Posterior vena cava (tissue), 2 donors: ENCODE measurements around the gene PTPN23. TPM values are rescaled to one million over a fixed set of nuclear protein-coding genes. Genes with fewer than 3 reads are reported as not detected.
"Not testable (repeated sequence)": the region's sequence is repeated elsewhere in the genome, so short reads cannot be mapped to it uniquely, and the experiment has no call there.

Experiments used
- DNase-seq: peaks from one replicate; pipeline ENCODE4 v3.0.0-alpha.2; 2020; ENCODE audit warnings: low spot score
- intact Hi-C, 2 donors: fragments of 100-400 bp; cut with DNase I; formaldehyde crosslinking; loops; one replicate each; pipeline versions ENCODE4 v1.14.1 to v1.14.2; 2022 to 2023
- total RNA-seq, 2 donors: library from RNA; stranded (reverse); fragmentation: NEBNext Ultra II Directional; extraction: Animal tissue kit (Norgen Biotek cat#: 25700); gene quantifications; one replicate each; pipeline ENCODE4 v1.2.1, GENCODE V29; 2021
- donor health status: DM: yes; HTN: yes; CAD: no.
- donor health status: DM: yes; HTN: yes; CAD: no.

Gene PTPN23
- total RNA-seq, 2 donors from 2014 or later = 30.8 to 32.4 TPM

DNA sequence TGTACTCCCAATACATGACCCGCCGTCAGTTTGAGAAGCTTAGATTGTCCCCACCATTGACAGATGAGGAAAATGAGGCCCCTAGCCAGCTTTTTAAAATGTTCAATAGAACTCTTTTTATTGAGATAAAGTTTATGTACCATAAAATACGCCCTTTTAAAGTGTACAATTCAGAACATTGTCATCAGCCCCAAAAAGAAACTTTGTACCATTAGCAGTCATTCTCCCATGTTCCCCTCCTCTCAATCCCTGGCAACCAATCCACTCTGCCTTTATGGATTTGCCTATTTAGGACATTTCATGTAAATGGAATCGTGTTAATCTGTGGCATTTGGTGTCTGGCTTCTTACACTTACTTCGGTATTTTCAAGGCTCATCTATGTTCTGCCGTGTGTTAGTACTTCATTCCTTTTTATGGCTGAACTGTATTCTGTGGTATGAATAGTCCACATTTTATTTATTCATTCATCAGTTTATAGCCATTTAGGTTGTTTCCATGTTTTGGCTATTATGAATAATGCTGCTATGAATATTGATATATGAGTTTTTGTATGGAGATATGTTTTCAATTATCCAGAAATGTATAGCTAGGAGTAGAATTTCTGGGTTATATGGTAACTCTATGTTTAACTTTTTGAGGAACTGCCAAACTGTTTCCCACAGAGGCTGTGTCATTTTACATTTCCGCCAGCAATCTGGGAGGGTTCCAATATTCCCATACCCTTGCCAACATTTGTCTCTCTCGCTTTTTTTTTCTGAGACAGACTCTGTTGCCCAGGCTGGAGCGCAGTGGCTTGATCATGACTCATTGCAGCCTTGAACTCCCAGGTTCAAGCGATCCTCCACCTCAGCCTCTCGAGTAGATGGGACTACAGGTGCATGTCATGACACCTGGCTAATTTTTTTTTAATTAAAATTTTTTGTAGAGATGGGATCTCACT lies 15.3 kb upstream of the PTPN23 start:
- DNase-seq = peak; percentile 34
- intact Hi-C loops = no loop called here

DNA sequence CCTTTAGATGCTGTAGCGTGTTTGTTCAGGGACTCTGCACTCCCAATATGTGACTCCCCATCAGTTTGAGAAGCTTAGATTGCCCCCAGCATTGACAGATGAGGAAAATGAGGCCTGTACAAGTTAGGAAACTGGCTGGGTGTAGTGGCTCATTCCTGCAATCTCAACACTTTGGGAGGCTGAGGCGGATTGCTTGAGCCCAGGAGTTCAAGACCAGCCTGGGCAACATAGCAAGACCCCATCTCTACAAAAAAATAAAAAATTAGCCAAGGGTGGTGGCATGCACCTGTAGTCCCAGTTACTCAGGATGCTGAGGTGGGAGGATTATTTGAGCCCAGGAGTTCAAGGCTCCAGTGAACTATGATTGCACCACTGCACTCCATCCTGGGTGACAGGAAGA lies 14.0 kb upstream of the PTPN23 start:
- intact Hi-C loops = no loop called here
- DNase-seq = no peak

DNA sequence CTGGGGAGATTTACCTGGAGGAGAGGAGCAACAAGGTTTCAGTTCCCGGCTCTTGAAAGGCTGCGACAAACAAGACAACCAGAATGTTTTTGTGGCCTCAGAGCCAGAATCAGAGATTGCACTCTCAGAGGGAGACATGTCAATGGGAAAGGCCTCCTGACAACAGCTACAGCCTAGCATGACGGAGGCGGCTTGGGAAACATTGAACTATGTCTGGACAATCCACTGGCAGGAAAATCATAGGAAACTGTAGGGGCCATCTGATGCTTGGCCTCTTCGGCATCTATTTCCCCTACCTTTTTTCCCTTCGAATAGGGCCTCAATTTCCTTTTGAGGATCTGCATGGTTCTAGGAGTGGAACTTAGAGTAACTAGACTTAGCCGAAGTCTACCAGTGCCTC lies 13.2 kb upstream of the PTPN23 start:
- no peak for DNase-seq
- intact Hi-C loops = no loop called here

DNA sequence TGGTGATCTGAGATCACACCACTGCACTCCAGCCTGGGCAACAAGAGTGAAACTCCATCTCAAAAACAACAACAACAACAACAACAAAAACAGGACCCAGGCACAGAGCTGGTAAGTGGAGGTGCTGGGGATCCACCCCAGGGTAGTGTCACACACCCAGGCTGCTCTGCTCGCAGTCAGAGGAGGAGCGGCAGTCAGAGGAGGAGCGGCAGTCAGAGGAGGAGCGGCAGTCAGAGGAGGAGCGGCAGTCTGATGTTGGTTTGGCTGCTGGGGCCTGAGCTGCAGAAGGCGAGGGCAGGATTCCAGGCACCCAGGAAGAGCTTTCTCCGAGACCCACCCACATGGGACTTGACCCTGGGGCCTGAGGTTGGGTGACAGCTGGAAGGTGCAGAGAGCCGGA lies 10.8 kb upstream of the PTPN23 start:
- DNase-seq, intact Hi-C loops: not testable (repeated sequence)

DNA sequence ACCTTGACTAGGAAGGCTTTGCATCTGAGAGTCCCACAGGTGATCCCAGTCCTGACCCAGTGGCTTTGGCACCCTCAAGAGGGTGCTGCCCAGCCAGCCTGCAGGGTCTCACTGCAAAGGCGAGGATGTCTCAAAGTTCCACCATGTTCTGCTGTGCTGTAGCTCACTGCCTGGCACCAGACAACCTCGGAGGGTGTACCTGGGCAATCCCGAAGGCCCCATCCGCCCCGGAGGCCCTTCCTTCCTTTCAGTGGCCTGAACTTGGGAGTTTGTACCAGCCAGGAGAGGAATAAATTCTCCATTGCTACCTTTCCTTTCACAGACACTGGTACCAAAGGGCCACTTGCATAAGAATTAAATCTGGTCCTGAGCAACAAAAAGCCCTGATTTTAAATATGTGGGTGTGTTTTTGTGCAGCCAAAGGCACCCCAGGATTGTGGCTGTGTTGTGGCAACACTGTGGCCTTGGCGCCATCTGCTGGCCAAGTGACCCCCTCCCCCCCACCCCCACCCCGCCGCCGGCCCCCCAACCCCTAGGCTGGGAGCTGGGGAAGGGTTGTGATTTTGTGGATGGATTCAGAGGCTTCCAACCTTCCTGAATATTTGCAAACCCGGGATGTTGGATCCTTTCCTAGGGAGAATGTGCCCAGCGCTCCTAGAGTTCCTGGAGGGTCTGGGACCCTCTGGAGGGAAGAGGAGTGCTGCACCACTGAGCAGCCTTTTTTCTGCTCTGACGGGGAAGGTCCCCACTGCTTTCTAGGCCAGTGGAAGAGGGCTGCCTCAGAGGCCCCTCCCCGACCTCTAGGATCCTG lies 9.7 kb upstream of the PTPN23 start:
- DNase-seq = no peak
- intact Hi-C loops = no loop called here

DNA sequence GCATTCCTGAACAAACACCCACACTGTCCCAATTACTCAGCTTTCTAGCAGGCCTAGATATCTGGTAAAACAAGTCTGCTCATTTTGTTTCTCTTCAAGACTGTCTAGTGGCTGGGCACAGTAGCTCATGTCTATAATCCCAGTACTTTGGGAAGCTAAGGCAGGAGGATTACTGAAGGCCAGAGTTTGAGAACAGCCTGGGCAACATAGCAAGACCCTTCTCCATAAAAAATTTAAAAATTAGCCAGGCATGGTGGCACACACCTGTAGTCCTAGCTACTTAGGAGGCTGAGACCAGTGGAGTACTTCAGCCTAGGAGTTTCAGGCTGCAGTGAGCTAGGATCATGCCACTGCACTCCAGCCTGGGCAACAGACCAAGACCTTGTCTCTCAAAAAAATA lies 6.2 kb upstream of the PTPN23 start:
- no peak for DNase-seq
- intact Hi-C loops = no loop called here

DNA sequence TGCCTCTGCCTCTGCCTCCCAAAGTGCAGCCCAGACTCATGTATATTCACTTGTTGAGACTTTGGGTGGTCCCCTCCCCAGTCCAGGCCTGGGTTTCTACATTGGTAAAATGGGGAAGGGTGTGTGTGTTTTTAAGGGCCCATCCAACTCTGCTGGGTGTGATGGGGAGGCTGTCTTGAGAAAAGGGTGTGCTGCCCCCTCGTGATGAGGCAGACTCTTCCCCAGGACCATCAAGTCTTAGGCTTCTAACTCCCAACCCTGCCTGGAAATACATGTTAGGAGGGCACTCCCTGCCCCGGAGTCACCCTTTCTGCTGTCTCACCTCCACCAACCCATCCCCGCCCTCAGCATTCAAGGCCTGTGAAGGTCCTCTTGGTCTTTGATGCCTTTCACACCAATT lies 4.4 kb upstream of the PTPN23 start:
- DNase-seq = no peak
- intact Hi-C loops = loop anchor here in 1 of 2 donors (5.0 kb wide), 1 partner anchor 1189 kb away; no protein-coding TSS in a partner anchor

DNA sequence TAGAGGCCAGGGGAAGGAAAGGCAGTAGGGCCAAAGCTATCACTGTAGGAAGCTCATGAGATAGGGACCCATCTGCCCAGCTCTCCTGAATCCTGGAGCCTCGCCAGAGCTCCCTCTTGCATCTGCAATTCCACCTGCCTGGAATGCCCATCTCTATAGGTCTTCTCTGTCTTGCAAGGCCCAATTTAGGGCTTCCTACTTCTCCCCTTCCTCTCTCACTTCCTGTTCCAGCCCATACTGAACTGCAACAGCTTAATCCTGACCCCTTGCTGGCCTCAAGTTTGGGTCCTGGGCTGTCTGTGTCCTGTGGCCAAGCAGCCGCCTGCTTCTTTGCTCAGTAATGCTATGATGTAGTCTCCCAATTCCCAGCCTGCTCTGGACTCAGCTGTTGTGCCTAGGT lies 3.6 kb upstream of the PTPN23 start:
- intact Hi-C loops = loop anchor here in 1 of 2 donors (5.0 kb wide), 1 partner anchor 1190 kb away; no protein-coding TSS in a partner anchor
- DNase-seq = peak; percentile 62

DNA sequence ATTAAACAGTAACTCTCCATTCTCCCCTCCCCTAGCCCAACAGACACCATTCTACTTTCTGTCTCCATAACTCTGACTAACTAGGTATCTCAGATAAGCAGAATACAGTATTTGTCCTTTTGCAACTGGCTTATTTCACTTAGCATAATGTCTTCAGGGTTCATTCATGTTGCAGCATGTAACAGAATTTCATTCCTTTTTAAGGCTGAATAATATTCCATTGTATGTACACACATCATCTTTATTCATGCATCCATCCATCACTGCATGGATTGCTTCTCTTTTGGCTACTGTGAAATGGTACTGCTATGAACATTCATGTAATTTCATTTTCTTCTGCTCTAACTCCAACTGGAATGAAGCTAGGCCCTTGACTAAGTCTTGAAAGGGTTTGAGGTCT lies 2.0 kb upstream of the PTPN23 start:
- intact Hi-C loops = loop anchor here in 1 of 2 donors (5.0 kb wide), 1 partner anchor 1192 kb away; no protein-coding TSS in a partner anchor
- DNase-seq = no peak

DNA sequence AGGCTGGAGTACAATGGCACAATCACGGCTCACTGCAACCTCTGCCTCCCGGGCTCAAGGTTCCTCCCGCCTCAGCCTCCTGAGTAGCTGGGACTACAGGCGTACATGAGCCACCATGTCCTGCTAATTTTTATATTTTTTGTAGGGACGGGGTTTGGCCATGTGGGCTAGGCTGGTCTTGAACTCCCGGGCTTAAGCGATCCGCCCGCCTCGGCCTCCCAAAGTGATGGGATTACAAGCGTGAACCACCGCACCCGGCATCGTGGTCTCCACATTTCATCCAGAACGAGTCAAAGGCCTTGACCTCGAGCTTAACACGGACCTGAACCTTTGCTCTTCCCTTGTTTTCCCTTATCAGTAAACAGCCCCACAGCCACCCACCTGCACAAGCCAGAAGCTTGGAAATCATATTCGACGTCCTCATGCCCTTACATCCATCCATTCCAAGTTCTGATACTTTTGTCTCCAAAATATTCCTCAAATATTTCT lies 1.4 kb upstream of the PTPN23 start:
- no peak for DNase-seq
- intact Hi-C loops = loop anchor here in 1 of 2 donors (5.0 kb wide), 1 partner anchor 1192 kb away; no protein-coding TSS in a partner anchor

DNA sequence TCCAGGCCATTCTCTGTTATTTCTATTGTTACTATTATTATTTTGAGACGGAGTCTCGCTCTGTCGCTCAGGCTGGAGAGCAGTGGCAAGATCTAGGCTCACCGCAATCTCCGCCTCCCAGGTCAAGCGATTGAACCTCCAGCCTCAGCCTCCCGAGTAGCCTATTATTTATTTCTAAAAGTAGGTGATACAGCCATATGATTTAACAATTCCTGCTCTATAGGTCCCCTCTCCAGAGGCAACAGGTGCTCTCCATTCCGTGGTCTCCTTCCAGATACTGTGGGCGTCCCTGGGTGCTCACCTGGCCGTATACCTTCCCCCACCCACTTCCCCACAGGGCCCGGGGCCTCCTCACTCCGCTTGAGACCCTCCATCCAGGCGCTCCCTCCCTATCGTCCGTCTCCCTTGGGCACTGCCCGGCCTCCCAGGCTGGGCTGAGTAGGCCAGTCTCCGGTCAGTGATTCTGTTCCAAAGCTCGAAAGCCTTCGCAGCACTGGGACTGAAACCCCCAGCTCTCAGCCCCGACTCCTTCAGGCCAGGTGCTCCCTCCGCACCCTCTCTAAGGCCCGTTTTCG lies 708 bp upstream of the PTPN23 start:
- intact Hi-C loops = no loop called here

DNA sequence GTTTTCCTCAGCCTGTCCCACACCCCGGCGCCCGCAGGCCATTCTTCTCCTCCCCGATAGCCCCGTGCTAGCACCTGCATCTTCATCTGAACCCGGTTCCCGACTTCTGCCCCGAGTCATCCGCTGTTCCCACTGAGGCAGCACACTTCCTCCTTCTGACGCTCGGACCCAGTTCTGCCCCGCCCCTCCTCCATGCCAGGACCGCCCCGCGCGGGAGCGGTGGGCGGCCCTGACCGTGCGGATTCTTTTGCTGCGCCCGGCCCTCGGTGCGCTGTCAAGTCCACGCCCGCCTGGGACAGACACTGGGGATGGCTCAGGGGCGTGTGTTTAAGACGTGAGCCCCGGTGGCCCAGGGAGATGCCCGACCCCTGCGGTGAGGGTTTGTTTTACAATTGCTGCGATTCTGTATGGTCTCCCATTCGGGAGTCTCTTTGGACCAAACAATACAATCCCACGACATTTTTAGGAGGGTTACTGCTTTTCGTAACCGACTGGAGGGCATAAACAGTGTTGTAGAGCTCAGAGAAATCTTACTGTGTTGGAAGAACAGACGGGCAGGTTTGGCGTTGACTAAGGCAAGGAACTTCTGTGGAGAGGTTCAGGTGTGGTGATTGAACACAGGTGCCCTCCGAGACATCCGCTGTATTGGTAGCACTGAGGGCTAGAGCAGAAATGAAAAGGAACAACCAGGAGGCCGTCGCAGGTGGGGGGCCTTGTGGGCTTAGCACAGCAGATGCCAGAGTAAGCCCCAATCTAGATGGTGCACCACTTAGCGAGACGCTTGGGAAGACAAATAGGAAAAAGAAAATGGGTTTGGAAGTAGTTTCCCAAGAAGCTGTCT lies 716 bp downstream of the PTPN23 start:
- DNase-seq = peak; percentile 96
- intact Hi-C loops = no loop called here

More for the DNA sequence above, 708 bp upstream of the PTPN23 start:
- DNase-seq = no peak

DNA sequence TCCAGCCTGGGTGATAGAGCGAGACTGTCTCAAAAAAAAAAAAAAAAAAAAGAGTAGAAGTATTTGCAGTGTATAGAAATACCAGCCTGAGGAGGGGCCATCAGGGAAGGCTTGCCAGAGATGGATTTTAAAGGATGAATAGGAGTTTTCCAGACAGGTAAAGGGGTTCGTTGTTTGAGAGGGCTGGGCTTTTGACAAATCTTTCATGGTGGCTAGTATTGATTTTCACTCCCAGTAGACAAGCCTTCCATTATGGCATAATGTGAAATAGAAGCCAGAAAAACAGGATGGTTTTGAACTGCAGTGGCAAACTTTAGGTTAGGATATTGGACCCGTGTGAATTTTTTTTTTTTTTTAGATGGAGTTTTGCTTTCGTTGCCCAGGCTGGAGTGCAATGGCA lies 3.6 kb downstream of the PTPN23 start:
- no peak for DNase-seq
- intact Hi-C loops = no loop called here

DNA sequence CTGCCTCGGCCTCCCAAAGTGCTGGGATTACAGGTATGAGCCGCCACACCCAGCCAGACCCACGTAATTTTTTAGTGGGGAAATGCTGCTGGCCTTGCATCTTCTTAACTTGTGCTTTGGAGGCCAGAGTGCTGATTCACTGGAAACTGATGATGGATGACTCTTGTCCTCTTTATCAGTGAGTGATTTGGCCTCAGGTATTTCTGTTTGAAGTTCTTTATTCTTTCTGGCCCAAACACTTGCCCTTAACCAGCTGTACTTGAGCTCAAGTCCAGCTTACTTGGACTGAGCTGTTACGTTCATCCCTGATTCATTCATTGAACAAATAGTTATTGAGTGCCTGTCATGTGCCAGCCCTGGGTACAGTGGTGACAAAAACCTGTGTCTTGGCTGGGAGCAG lies 4.2 kb downstream of the PTPN23 start:
- intact Hi-C loops = no loop called here
- no peak for DNase-seq

DNA sequence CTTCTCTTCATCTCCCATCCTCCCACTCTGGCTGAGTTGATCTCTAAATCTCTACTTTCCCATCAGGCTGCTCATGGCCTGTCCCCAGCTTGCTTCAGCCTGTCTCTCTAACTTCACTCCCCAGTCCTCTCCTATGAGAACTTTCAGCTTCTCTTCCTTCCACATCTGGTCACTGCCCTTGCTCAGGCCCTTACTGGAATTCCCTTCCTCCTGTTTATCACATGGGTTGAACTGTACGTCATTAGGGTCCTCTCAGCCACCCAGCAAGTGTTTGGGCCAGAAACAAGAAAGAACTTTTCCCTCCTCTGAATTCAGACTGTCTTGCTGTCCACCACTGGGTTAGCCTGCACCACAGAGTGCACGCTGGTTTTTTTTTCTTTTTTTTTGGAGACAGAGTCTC lies 5.0 kb downstream of the PTPN23 start:
- no peak for DNase-seq
- intact Hi-C loops = loop anchor here in 1 of 2 donors (2.0 kb wide), 1 partner anchor 69 kb away; no protein-coding TSS in a partner anchor

DNA sequence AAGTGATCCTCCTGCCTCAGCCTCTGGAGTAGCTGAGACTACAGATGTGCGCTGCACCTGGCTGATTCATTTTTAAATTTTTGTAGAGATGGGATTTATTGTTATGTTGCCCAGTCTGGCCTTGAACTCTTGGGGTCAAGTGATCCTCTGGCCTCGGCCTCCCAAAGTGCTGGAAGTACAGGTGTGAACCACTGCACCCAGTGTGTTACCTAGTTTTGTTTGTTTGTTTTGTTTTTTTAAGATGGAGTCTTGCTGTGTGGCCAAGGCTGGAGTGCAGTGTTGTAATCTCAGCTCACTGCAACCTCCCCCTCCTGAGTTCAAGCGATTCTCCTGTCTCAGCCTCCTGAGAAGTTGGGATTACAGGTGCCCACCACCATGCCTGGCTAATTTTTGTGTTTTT lies 12.1 kb downstream of the PTPN23 start:
- intact Hi-C loops = no loop called here
- no peak for DNase-seq

DNA sequence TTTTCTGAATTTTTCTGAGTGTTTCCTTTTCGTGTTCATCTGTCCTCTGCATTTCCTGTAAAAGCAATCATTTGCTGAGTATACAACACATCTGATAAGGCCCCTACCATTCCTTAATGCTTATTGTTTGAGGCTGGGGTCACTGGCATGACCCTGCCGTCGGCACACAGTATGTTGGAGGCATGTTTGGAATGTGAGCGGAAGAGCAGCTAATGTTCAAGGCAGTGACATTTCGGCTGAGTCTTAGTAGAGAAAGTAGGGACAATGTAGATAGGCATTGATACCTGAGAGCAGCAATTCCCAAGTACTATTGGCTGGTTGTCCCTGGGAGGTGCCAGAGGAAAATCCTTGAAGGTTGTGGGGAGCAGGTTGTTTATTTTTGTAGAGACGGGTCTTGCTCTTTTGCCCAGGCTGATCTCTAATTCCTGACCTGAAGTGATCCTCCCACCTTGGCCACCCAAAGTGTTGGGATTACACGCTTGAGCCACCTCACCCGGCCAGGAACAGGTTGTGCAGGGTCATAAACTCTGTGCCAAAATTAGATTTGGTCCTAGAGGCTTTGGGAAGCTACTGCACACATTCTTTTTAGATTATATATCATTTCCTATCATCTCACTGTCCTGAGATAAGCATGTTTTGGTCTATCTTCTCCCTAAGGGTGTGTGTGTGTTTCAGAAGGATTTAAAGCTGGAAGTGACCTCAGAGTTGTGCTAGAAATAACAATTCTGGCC lies 13.5 kb downstream of the PTPN23 start:
- DNase-seq = no peak
- intact Hi-C loops = no loop called here

DNA sequence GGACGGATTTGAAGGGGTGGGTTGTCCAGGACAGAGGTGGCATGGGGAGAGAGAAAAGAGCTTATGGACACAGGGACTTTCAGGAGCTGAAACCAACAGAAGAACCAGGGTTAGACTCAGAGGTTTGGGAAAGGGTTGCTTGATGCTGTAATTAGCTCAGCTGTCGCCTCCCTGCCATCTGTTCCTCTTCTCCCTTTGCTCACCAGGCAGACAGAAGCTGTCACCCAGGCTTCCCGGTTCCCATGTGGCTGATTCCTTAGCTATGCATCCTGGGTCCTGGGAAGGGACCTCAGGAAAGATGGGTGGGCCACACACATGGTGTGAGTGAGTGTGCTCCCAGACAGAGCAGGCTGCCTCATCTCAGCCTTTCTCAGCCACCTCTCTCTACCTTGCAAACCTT lies 14.1 kb downstream of the PTPN23 start:
- intact Hi-C loops = no loop called here
- no peak for DNase-seq
